ENCODE data around the gene FBXO22. TPM values are rescaled to one million over a fixed set of nuclear protein-coding genes. Genes with fewer than 3 reads are reported as not detected.

Gene FBXO22
- total and polyA plus RNA-seq, 2 of the 13 experiments (the other 11 are each of a cell fraction or from before 2014, with no cell fraction given), result 45.7 to 112 TPM

GRCh38 chr15:75891895-75892294, 11.8 kb upstream of the FBXO22 start (continued):
- TF ChIP-seq XRCC5 (optimal IDR thresholded peaks at IDR 0.05; ENCODE audit: low read length) (no peak), ZNF496 (CRISPR knock-in tag; IDR thresholded peaks at IDR 0.05; ENCODE audit: insufficient replicate concordance) (no peak), TFDP2 (CRISPR knock-in tag; IDR thresholded peaks at IDR 0.05) (no peak), NCOA2 (CRISPR knock-in tag; IDR thresholded peaks at IDR 0.05) (no peak), BHLHE40 (IDR thresholded peaks at IDR 0.05; ENCODE audit: low read length) (no peak), ZNF768 (CRISPR knock-in tag; IDR thresholded peaks at IDR 0.05) (no peak), ZNF841 (CRISPR knock-in tag; IDR thresholded peaks at IDR 0.05; ENCODE audit: borderline replicate concordance) (no peak), FOSL2 (CRISPR knock-in tag; IDR thresholded peaks at IDR 0.05) (peak; percentile 52; the same call in 1 of the 2 replicates), REPIN1 (CRISPR knock-in tag; IDR thresholded peaks at IDR 0.05; ENCODE audit: borderline replicate concordance, low read depth) (no peak), ZFAT (CRISPR knock-in tag; conservative IDR thresholded peaks at IDR 0.05) (no peak), AHR (CRISPR knock-in tag; IDR thresholded peaks at IDR 0.05) (no peak), ZNF318 (CRISPR knock-in tag; IDR thresholded peaks at IDR 0.05) (no peak), ZNF879 (CRISPR knock-in tag; IDR thresholded peaks at IDR 0.05) (no peak), TBX3 (IDR thresholded peaks at IDR 0.05; ENCODE audit: borderline replicate concordance) (no peak), ZSCAN5A (CRISPR knock-in tag; IDR thresholded peaks at IDR 0.05; ENCODE audit: borderline replicate concordance) (no peak), SAP130 (CRISPR knock-in tag; IDR thresholded peaks at IDR 0.05; ENCODE audit: low read depth) (peak; percentile 25; the same call in 1 of the 2 replicates), FOXA3 (CRISPR knock-in tag; IDR thresholded peaks at IDR 0.05) (peak; percentile 17; the same call in 1 of the 2 replicates), ZNF101 (CRISPR knock-in tag; IDR thresholded peaks at IDR 0.05; ENCODE audit: borderline replicate concordance, low read depth) (no peak)

Data from HepG2 (cell line).